GM19240 (cell line): ENCODE data around the gene NDUFA7.
"Not testable (repeated sequence)": the region's sequence is repeated elsewhere in the genome, so short reads cannot be mapped to it uniquely, and the experiment has no call there.

Source experiments
- DNase-seq: peaks from one replicate; pipeline ENCODE4 v3.0.0; 2011; ENCODE audit warnings: low spot score; ENCODE audit not compliant: insufficient read length

The NDUFA7 gene

GRCh38 chr19:8342316-8342683, 21.1 kb upstream of the NDUFA7 start:
- no peak for DNase-seq

- DNase-seq = not testable (repeated sequence)
Measured at GRCh38 chr19:8341504-8341903, 20.3 kb upstream of the NDUFA7 start.

DNA sequence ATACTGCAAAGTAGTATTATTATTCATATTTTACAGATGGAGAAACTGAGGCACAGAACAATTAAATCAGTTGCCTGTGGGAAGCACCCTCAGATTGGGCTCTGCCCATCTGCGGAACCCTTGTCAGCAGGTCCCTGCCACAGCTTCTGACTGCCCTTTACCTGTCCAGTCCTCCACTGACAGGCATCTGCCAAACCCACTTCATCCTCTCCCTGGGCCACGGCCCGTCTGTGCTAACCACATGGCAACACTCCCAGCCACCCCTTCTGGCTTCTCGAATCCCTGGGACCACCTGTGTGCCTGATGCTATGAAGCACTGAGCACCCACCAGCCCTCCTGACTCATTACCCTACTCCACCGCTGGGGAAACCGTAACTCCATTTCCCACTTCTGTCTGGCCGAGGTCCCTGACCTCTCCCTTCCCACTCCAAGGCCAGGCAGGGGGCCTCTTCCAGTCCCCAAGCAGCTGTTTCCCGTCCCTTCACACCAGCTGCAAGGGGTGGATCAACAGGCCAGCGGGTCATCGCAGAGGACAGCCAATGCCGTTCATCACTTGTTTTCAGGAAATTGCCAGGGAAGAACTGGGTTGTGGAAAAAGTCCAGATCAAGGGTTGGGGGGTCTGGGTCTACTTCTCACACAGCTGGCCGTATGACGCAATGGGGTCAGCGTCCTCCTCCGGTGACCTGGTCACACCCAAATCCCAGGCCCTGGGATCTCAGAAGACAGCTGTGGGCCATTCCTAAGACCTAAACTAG, 19.3 kb upstream of the NDUFA7 start:
- DNase-seq = no peak

- DNase-seq = no peak
Measured at GRCh38 chr19:8338835-8339234, 17.7 kb upstream of the NDUFA7 start.

DNA sequence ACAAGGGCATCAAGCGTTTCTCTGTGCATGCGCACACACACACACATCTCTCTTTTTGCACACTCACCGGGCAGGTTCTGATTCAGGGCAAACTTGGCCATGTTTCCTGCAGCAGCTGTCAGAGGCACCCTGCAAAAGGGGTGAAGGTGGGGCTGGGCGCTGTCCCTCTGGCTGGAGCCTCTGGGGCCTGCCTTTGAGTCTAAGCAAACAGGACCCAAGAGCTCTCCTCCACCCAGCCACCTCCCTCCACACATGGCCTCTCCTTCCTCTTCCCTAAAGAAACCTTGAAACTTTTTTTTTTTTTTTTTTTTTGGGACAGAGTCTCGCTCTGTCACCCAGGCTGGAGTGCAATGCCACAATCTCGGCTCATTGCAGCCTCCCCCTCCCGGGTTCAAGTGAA, 16.6 kb upstream of the NDUFA7 start:
- DNase-seq = no peak

- no peak for DNase-seq
Measured at GRCh38 chr19:8336660-8337059, 15.5 kb upstream of the NDUFA7 start.

DNA sequence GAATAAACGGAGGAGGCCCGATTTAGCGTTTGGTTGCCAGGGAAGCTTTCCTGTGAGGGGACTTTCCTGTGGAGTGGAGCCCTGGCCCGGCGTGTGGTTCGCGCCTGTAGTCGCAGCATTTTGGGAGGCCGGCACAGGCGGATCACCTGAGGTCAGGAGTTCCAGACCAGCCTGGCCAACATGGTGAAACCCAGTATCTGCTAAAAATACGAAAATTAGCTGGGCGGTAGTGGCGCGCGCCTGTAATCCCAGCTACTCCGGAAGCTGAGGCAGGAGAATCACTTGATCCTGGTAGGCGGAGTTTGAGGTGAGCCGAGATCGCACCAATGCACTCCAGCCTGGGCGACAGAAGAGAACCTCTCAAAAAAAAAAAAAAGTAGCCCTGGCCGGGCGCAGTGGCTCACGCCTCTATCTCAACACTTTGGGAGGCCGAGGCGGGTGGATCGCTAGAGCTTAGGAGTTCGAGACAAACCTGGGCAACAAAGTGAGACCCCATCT, 14.9 kb upstream of the NDUFA7 start:
- no peak for DNase-seq

DNA sequence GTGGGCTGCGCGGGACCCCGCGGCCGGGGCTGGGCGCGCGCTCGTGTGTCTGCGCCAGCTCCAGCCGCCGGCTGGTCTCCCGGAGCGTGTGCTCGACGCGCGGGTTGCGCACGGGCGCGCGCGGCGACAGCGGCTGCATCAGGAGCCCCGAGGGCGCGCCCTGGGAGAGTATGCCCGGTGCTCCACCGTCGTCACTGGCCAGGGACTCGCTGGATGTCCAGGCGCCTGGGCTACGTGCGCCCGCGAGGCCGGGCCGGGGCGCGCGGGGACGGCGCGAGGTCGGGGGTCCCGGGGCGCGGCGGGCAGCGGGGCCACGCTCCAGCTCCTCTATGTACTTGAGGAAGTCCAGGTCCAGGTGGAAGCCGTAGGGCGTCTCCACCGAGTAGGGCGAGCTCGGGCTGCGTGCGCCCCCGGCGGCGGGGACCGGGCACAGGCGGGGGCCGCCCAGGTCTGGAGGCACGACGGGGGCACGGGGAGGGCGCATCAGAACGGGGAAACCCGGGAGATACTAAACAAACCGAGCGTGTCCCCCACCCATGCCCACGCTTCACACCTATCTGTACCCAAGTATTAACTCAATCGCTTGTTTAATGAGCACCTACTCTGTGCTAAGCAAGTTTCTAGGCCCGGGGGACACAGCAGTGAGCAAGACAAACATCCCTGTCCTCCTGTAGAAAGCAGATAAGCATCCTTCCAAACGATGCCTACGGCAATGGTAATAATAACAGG, 14.3 kb upstream of the NDUFA7 start:
- no peak for DNase-seq

DNA sequence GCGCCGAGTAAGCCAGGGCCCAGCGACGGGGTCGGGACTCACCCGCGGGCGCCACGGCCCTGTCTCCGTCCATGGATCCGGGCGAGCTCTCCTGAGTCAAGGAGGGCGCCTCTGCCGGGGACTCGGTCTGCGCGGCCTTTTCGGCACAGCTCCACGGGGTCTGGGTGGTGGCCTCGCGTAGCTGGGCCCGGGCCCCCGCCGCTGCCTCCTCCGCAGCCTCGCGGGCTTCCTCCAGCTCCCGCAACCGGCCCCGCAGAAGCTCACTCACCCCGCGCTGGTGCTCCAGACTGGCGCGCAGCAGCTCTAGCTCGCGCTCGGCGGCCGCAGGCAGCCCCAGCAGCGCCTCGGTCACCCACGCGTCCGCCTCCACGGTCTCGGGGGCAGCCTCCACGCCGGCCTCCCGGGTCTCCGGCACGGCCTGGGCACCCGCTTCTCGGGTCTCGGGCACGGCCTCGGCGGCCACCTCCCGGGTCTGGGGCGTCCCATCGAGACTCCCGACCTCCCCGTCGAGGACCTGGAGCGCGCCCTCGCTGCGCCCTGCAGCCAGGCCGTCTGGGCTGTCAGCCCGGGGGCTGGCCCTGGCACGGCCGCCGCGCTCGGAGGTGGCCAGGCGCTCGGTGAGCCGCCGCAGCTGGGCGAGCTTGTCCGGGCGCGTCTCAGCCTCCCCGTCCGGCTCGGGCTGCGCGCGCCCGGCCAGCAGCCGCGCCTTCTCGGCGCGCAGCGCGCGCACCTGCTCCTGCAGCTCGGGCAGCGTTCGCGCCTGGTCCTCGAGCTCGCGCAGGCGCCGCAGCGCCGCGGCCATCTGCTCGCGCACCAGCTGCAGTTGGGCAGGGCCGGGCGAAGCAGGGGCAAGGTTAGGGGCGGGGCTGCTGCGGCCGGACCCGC, 13.5 kb upstream of the NDUFA7 start:
- no peak for DNase-seq

- no peak for DNase-seq
Measured at GRCh38 chr19:8333767-8334457, 12.7 kb upstream of the NDUFA7 start.

DNA sequence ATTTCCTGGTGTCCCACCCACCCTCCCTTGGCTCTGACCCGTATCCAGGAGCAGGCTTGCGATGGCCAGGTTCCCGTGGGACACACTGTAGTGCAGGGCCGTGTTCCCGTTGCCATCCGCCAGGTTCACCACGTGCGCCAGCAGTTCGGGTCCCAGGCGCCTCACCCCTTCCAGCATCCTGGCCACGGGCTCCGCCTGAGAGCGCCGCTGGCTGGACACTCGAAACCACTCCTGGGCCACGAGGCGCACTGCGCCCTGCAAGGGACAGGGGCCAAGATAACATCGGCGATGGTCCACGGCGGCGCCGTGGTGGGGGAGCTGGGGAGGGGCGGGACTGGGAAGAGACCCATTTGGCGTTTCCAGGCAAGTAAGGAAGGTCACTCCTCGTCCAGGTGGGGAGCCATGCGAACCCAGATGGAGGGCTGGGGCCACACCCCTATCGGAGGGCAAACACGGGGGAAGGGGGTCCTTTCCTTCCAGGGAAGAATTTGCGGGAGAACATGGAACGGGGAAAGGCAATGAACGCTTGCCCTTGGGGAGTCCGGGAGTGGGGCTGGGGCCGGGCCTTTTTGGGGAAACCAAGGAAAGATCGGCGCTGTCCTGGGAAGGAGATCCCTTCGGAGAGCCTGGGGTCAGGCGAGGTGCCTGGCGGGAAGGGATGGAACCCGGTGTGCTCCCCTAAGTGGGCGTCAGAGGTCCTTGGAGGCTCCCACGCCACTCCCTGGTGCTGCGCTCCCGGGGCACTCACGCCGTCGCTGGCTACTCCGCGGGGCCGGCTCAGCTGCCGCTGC, 12.0 kb upstream of the NDUFA7 start:
- DNase-seq = no peak

GRCh38 chr19:8331263-8331845, 10.2 kb upstream of the NDUFA7 start:
- no peak for DNase-seq

GRCh38 chr19:8329996-8330395, 8.8 kb upstream of the NDUFA7 start:
- DNase-seq = no peak

DNA sequence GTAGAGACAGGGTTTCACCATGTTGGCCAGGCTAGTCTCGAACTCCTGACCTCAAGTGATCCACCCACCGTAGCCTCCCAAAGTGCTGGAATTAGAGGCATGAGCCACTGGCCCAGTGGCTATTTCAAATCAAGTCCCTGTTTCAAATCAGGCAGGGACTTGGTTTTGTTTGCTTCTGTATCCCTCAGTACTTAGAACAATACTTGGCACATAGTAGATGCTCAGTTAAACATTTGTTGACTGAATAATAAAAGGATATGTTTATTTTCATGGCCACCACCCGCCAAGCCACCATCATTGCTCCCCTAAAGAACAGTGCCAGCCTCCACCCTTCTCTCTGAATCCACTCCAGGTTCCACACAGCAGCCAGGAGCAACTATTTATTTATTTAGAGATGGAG, 4.3 kb upstream of the NDUFA7 start:
- no peak for DNase-seq

DNA sequence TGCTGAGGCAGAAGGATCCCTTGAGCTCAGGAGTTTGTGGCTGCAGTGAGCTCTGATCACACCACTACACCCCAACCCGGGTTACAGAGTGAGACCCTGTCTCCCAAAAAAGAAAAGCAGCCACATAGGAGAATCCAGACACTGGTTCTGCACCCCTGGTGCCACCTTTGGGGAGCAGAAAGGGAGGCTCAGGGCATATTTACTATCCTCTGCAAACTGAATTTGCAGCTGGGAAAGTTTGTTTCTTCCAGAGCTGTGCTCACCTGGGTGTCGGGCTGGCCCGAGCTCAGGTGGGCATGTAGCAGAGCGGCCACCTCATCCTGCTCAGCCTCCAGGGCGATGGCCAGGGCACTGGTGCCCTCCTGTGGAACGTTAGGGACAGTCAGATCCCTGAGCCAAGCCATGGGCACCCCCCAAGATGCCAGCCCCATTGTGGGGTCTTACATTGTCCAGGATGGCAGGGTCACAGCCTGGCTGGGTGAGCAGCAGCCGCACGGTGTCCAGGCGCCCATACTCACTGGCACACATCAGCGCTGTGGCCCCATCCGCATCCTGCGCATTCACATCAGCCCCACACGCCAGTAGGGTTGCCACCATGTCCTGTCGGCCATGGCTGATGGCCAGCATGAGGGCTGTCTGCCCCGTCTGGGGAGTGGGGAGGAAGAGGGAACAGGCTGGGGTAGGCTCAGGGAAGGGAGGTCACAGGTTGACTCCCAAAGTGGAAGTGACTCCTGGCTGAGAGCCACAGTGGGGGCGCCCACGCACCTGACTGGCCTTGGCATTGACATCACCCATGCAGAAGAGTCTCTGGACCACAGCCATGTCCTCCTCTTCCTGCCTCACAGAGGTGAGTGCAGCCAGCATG, 3.2 kb upstream of the NDUFA7 start:
- DNase-seq = no peak

GRCh38 chr19:8323781-8324185, 2.6 kb upstream of the NDUFA7 start:
- no peak for DNase-seq

GRCh38 chr19:8322638-8322997, 1.4 kb upstream of the NDUFA7 start:
- DNase-seq = no peak

- no peak for DNase-seq
Measured at GRCh38 chr19:8321986-8322637, 937 bp upstream of the NDUFA7 start.
